Activated CD8-positive, alpha-beta memory T cell treated with anti-CD3 and anti-CD28 coated beads for 1 hour (primary cell): ENCODE data around the gene KANK4.
"Not testable (repeated sequence)": the region's sequence is repeated elsewhere in the genome, so short reads cannot be mapped to it uniquely, and the experiment has no call there.

Experiments used
- DNase-seq, 2 donors: peaks; one replicate each; pipeline ENCODE4 v3.0.0-alpha.2; 2020; ENCODE audit warnings: low read depth in 1 of 2; ENCODE audit errors: extremely low read depth in 1 of 2

The KANK4 gene

GRCh38 chr1:62241371-62242131 lies 77.7 kb downstream of the KANK4 start:
- DNase-seq: no peak

GRCh38 chr1:62240651-62241370 lies 78.4 kb downstream of the KANK4 start:
- no peak for DNase-seq

GRCh38 chr1:62239652-62240403 lies 79.4 kb downstream of the KANK4 start:
- not testable (repeated sequence) for DNase-seq

GRCh38 chr1:62238507-62238906 lies 80.7 kb downstream of the KANK4 start:
- DNase-seq: no peak

- DNase-seq: no peak
These were observed 81.3 kb downstream of the KANK4 start for GRCh38 chr1:62237950-62238374.

GRCh38 chr1:62237361-62237760 lies 81.9 kb downstream of the KANK4 start:
- no peak for DNase-seq

- DNase-seq: no peak
These were observed 83.7 kb downstream of the KANK4 start for GRCh38 chr1:62235576-62235975.

- DNase-seq: no peak
These were observed 84.5 kb downstream of the KANK4 start for GRCh38 chr1:62234688-62235087.

- no peak for DNase-seq
These were observed 85.2 kb downstream of the KANK4 start for GRCh38 chr1:62233926-62234450.

GRCh38 chr1:62232871-62233278 lies 86.4 kb downstream of the KANK4 start:
- DNase-seq: no peak

- no peak for DNase-seq
These were observed 88.5 kb downstream of the KANK4 start for GRCh38 chr1:62230718-62231117.

- no peak for DNase-seq
These were observed 89.3 kb downstream of the KANK4 start for GRCh38 chr1:62229932-62230331.

- DNase-seq: no peak
These were observed 89.8 kb downstream of the KANK4 start for GRCh38 chr1:62229468-62229867.

GRCh38 chr1:62228883-62229187 lies 90.4 kb downstream of the KANK4 start:
- no peak for DNase-seq

GRCh38 chr1:62228136-62228882 lies 90.9 kb downstream of the KANK4 start:
- no peak for DNase-seq

- DNase-seq: no peak
These were observed 91.7 kb downstream of the KANK4 start for GRCh38 chr1:62227496-62227895.

- no peak for DNase-seq
These were observed 95.1 kb downstream of the KANK4 start for GRCh38 chr1:62224182-62224581.

GRCh38 chr1:62222321-62222720 lies 96.9 kb downstream of the KANK4 start:
- DNase-seq: no peak

- no peak for DNase-seq
These were observed 98.1 kb downstream of the KANK4 start for GRCh38 chr1:62221171-62221570.

GRCh38 chr1:62220456-62220855 lies 98.8 kb downstream of the KANK4 start:
- not testable (repeated sequence) for DNase-seq

- DNase-seq: no peak
These were observed 100.6 kb downstream of the KANK4 start for GRCh38 chr1:62218604-62219003.
